Measurements from ENCODE around the gene MGAT3. TPM values are rescaled to one million over a fixed set of nuclear protein-coding genes. Genes with fewer than 3 reads are reported as not detected.

Gene MGAT3
- total and polyA plus RNA-seq, 12 donors = 0.42 to 6.9 (median 1.7) TPM

DNA sequence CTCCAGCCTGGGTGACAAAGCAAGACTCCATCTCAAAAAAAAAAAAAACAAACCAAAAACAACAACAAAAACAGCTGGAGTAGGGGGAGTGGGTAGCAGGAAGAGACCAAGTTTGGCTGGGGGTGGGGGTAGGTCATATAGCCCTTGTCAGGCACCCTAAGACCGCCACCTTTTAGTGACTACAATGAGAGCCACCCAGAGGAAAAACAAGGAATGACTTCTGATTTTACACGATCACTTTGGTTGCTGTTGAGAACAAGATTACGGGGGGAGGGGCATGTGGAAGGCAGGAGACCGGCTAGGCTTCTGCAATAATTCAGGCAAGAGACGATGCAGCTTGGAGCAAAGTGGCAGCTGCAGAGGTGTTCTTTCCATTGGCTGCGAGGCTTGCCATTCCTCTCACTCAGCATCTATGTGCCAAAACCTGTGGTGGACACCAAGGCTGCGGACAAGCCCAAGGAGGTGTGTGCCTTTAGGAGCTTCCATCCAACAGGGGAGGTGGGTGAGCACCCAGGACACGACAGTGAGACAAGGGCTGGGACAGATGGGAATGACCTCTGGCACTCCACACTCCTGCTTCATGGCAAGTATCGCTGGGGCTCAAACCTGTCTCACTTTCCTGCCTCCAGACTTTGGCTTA, 74.0 kb downstream of the MGAT3 start:
- peak overlapping the region in 1 of 5 donors; percentile 24 for H3K27ac ChIP-seq
- peaks cover 25 to 64% of the 10 kb centered on the region in 2 donors for H3K4me1 ChIP-seq (replicated peaks in 1 of 2)
- DNase-seq = peak in 4 of 7 donors; percentile 39 to 59 (median 48)
- H3K36me3 ChIP-seq (replicated peaks in 1 of 2) = peaks cover 0 to 22% of the 10 kb centered on the region in 2 donors
- no peak overlapping the region for H3K4me3 ChIP-seq
- H3K9me3 ChIP-seq (replicated peaks in 1 of 3) = no peaks in the 10 kb centered on the region
- intact Hi-C loops (cut with DNase I) = loop anchor here in 1 of 2 donors (10.0 kb wide), 1 partner anchor 814 kb away; the partner anchor contains the start of gene ADSL
- 33 to 38% (median 36%) methylated on average over 8 to 9 of the region's 9 CpGs for WGBS, 4 donors
- no peaks in the 10 kb centered on the region for H3K27me3 ChIP-seq
- TF ChIP-seq POLR2A (IDR thresholded peaks at IDR 0.05) = no peak
- TF ChIP-seq, protein P1, sequence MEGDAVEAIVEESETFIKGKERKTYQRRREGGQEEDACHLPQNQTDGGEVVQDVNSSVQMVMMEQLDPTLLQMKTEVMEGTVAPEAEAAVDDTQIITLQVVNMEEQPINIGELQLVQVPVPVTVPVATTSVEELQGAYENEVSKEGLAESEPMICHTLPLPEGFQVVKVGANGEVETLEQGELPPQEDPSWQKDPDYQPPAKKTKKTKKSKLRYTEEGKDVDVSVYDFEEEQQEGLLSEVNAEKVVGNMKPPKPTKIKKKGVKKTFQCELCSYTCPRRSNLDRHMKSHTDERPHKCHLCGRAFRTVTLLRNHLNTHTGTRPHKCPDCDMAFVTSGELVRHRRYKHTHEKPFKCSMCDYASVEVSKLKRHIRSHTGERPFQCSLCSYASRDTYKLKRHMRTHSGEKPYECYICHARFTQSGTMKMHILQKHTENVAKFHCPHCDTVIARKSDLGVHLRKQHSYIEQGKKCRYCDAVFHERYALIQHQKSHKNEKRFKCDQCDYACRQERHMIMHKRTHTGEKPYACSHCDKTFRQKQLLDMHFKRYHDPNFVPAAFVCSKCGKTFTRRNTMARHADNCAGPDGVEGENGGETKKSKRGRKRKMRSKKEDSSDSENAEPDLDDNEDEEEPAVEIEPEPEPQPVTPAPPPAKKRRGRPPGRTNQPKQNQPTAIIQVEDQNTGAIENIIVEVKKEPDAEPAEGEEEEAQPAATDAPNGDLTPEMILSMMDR (IDR thresholded peaks at IDR 0.05) = peak; percentile 16 to 48 (median 33)

DNA sequence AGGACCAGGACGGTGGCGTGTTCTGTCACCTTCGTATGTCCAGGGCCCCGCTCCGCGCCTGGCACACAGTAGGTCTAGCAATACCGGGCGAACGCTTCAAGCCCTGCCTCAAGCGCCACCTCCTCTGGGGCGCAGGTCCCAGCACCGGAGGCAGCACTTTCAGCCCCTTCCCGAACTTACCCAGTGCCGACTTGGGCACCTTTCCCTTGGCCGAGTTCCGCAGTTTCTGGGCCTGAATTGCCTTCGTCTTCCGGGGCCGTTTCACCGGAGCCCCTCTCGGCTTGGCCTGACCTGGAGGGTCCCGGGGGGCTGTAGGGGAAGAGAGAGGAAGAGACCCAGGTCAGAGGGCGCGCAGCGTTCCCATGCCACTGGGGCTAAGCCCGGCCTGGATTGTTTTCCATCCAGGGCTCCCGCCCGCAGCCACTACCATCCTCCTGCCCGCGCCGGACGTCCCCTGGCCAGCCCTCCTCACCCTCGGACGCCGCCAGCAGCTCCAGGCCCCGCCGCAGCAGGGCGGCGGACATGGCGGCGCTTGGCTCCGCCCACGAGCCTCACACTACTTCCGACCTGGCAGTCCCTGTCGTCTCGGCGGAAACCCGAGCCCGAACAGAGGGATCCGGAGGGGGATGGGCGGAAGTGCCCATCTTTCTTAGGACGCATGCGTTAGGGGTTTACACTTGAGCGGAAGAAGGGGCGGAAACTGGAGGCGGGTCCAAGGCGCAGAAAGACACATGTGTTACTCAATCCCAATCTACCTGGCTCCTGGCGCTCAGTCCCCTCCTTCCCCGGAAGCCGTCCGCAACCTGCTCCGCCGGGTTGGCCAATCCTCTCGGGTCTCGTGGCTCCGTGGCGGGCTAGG, 75.6 kb downstream of the MGAT3 start, which contains the start of gene RPS19BP1:
Gene RPS19BP1 (minus strand): TSS at position 534 of the 859 bp plus-strand sequence. CDS start 10 bp downstream, at position 524.
- no peaks in the 10 kb centered on the region for H3K27me3 ChIP-seq
- WGBS, 4 donors = 0 to 1% (median 1%) methylated on average over 14 to 67 of the region's 67 CpGs
- peak within 1 kb of the TSS; percentile 51 to 78 (median 64) for H3K4me3 ChIP-seq
- peaks cover 18 to 54% of the 10 kb centered on the region in 2 donors for H3K4me1 ChIP-seq (replicated peaks in 1 of 2)
- H3K27ac ChIP-seq = peak within 1 kb of the TSS; percentile 49 to 91 (median 87)
- TF ChIP-seq POLR2A (IDR thresholded peaks at IDR 0.05) = peak; percentile 58 to 86
- TF ChIP-seq, protein P1 (IDR thresholded peaks at IDR 0.05) = peak in 1 of 6 experiments; percentile 23
- intact Hi-C loops (cut with DNase I) = loop anchor here in 1 of 2 donors (10.0 kb wide), 1 partner anchor 812 kb away; the partner anchor contains the start of gene ADSL
- H3K36me3 ChIP-seq (replicated peaks in 1 of 2) = peaks cover 0 to 22% of the 10 kb centered on the region in 2 donors
- no peaks in the 10 kb centered on the region for H3K9me3 ChIP-seq (replicated peaks in 1 of 3)
- DNase-seq = peak; percentile 99 to 100 (median 100)

DNA sequence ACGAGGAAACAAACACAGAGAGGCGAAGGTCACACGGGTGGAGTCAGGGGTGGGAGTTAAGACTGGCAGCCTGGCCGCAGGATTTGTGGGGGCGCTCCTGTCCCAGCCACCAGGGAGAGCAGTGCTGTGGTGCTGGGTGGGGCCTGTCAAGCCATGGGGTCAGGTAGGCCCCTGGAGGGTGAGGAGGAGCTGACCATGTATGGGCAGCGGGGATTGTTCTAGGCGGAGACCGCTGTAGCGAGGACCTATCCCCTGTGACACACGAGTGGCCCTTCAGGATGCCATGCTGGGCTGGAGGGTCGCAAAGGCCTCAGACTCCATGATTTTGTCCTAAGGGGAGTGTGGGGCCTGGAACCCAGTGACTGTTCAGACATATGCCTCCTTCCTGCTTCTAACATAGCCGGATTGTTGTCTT, 77.3 kb downstream of the MGAT3 start:
- 79 to 82% (median 80%) methylated on average over 12 of the region's 12 CpGs for WGBS, 4 donors
- Histone ChIP-seq H3K9me3 (replicated peaks in 1 of 3) (no peaks in the 10 kb centered on the region), H3K36me3 (replicated peaks in 1 of 2) (peaks cover 0 to 13% of the 10 kb centered on the region in 2 donors), H3K4me3 (no peak overlapping the region), H3K27me3 (no peaks in the 10 kb centered on the region), H3K27ac (no peak overlapping the region), H3K4me1 (replicated peaks in 1 of 2) (peaks cover 5 to 38% of the 10 kb centered on the region in 2 donors)
- peak in 1 of 7 donors; percentile 27 for DNase-seq
- intact Hi-C loops (cut with DNase I) = loop anchor here in 1 of 2 donors (10.0 kb wide), 1 partner anchor 811 kb away; the partner anchor contains the start of gene ADSL
- TF ChIP-seq, protein P1 (IDR thresholded peaks at IDR 0.05) = no peak
- no peak for TF ChIP-seq POLR2A (IDR thresholded peaks at IDR 0.05)

Data from adrenal gland (tissue), 12 donors.